GM18870 (cell line): Measurements from ENCODE around the gene ST6GALNAC2.
"Not testable (repeated sequence)": the region's sequence is repeated elsewhere in the genome, so short reads cannot be mapped to it uniquely, and the experiment has no call there.

Source experiments
- ATAC-seq: cut with Tn5 transposase; IDR thresholded peaks from one replicate; pipeline ENCODE4 v1.9.1; 2021; ENCODE audit warnings: moderate library complexity; ENCODE audit not compliant: unreplicated experiment

Gene ST6GALNAC2

GRCh38 chr17:76585649-76586593 lies at the start of gene ST6GALNAC2:
TSS of gene ST6GALNAC2 (minus strand) at chr17:76585860. CDS start at chr17:76585808, 52 bp downstream.
- no peak for ATAC-seq

GRCh38 chr17:76635039-76635438 lies 49.4 kb upstream of the ST6GALNAC2 start:
- ATAC-seq: no peak

GRCh38 chr17:76633628-76634328 lies 48.1 kb upstream of the ST6GALNAC2 start:
- ATAC-seq: no peak

GRCh38 chr17:76631821-76632565 lies 46.3 kb upstream of the ST6GALNAC2 start:
- no peak for ATAC-seq

GRCh38 chr17:76630151-76630550 lies 44.5 kb upstream of the ST6GALNAC2 start:
- ATAC-seq: no peak

- ATAC-seq: no peak
Observed at GRCh38 chr17:76627510-76627909, 41.9 kb upstream of the ST6GALNAC2 start.

DNA sequence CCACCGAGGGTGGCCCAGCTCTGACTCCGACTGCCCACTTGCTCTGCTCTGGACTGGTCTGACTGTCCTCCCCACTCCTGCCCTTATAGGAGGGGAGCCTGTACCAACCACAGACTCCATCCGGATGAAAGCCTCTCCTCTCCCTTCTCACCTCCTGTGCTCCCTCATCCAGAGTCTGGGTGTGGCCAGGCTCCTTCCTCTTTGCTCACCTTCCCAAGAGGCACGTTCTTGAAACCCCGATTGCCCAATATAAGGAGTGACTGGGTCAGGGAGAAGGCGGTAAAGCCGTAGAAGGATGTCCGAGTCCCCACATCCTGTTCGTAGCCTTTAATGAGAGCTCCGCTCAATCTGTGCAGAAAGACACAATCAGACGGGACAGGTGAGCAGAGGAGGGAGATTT lies 40.8 kb upstream of the ST6GALNAC2 start:
- ATAC-seq: no peak

- no peak for ATAC-seq
Observed at GRCh38 chr17:76625496-76625895, 39.8 kb upstream of the ST6GALNAC2 start.

DNA sequence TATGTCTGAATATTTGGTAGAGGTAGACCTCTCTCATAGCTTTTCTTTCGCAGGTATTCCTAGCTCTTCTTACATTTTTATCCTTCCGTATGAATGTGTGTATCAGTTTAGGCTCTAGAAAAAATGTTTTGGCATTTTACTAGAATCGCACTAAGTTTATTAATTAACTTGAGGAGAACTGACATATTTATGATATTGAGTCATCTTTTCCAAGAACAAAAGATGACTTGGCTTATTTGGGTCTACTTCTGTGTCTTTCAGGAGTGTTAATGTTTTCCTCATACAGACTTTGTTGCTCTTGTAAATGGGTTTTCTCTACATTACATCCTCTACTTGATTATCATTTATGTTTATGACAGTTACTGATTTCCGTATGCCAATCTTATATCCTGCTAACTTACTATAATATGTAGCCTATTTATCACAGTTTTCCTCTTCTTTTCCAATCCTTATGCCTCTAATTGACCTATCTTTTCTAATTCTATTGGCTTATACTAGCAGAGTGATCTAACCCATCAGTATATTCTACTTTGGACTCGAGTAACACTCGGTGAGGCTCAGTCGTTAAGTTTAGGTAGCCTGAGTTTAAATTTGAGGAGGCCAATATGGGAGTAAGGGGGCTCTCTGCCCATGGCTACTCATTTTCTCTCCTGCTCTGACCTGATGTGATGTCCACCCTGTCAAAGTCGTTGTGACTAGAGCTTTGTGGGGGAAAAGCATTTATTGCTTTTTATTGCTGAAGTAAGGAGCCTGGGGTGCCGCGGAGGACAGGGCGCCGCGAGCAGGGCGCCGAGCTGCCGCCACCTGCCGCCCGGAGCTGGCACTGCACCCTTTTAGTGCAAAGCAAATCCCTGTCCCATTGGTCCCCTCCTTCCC lies 37.8 kb upstream of the ST6GALNAC2 start:
- ATAC-seq: no peak

- ATAC-seq: no peak
Observed at GRCh38 chr17:76617838-76618237, 32.2 kb upstream of the ST6GALNAC2 start.

DNA sequence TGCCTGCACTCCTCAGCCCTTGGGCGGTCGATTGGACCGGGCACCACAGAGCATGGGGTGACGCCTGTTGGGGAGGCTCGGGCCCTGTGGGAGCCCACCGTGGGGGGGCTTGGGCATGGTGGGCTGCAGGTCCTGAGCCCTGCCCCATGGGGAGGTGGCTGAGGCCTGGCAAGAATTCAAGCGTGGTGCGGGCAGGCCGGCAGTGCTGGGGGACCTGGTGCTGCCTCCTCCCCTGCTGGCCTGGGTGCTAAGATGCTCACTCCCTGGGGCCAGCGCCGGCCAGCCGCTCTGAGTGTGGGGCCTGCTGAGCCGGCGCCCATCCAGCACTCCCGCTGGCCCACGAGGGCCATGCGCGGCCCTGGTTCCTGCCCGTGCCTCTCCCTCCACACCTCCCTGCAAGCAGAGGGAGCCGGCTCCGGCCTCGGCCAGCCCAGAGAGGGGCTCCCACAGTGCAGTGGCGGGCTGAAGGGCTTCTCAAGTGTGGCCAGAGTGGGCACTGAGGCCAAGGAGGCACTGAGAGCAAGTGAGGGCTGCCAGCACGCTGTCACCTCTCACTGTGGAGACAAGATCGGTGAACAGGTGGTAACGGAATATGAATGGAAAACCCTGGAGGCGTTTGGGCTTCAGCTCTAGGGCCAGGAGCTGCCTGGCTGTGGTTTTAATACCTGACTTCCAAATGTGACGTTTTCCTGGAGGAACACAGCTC lies 29.4 kb upstream of the ST6GALNAC2 start:
- ATAC-seq: no peak

DNA sequence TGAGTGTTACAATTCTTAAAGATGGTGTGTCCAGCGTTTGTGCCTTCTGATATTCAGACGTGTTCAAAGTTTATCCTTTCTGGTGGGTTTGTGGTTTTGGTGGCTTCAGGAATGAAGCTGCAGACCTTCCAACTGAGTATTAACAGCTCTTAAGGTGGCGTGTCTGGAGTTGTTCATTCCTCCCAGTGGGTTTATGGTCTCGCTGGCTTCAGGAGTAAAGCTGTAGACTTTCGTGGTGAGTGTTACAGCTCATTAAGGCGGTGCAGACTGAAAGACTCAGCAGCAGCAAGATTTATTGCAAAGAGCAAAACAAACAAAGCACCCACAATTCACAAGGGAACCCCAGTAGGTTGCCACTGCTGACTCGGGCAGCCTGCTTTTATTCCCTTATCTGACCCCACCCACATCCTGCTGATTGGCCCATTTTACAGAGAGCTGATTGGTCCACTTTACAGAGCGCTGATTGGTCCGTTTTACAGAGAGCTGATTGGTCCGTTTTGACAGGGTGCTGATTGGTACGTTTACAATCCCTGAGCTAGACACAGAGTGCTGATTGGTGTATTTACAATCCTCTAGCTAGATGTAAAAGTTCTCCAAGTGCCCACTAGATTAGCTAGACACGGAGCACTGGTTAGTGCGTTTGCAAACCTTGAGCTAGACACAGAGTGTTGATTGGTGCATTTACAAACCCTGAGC lies 28.6 kb upstream of the ST6GALNAC2 start:
- not testable (repeated sequence) for ATAC-seq

DNA sequence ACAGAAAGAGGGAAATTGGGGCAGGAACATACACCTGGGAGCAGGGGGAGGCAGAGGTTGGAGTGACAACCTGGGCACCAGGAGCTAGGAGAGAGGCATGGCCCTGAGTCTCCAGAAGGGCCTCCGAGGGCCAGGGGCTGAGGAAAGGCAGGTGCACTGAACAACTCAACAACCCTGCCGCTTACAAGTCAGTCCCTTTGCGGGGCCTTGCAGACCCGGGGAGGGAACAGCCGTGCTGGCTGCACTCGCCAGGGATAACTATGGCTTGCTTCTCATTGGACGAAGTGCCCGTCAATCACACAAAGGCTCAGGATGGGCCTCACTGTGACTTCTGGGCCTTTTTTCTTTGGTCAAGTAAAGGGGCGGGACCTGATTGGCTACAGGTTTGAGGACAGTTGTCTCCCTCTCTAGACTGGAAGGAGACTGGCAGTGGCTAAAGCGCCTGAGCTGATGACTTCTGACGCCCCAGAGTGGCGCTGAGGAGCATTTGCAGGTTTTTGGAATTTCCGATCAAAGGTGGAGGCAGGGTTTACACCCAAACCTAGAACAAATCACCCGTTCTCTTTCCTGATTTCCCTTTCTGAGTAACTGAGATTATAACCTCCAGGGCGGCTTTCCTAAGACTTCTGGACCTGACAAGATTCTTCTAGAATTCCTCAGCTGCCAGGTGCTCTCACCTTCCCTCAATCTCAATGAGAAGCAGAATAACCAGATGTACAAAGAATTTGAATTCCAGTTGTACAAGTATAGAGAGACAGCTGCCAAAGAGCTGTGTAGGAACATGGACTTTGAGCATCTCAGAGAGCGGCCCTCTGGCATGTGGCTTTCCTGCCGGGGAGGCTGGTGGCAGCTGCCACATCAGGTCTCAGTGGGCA lies 27.6 kb upstream of the ST6GALNAC2 start:
- no peak for ATAC-seq

DNA sequence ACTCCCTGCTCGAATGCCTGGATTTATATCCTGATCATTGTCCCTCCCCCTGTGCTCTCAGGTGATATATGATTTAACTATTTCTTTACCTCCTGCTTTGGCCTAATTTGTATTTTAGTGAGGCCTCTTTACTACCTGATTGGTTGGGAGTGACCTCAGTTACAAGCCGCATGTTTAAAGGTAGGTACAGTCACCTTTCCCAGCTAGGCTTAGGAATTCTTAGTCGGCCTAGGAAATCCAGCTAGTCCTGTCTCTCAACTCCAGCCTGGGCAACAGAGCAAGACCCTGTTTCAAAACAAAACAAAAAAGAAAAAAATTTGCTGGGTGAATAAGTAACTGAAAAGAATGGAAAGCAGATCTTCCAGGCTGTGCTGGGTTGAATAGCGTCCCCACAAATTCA lies 26.8 kb upstream of the ST6GALNAC2 start:
- no peak for ATAC-seq

GRCh38 chr17:76611758-76612157 lies 26.1 kb upstream of the ST6GALNAC2 start:
- no peak for ATAC-seq

GRCh38 chr17:76611080-76611749 lies 25.6 kb upstream of the ST6GALNAC2 start:
- ATAC-seq: not testable (repeated sequence)

- not testable (repeated sequence) for ATAC-seq
Observed at GRCh38 chr17:76606685-76607084, 21.0 kb upstream of the ST6GALNAC2 start.

DNA sequence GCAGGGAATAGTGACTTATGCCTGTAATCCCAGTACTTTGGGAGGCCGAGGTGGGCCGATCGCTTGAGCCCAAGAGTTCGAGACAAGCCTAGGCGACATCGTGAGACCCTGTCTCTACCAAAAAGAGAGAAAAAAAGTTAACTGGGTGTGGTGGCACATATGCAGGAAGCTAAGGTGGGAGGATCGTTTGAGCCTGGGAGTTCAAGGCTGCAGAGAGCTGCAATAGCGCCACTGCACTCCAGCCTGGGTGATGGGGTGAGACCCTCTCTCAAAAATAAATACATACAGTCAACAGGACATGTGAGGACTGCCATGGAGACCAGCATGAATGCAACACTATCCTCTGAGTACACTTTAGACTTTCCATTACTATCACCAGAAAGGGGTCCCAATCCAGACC lies 15.4 kb upstream of the ST6GALNAC2 start:
- ATAC-seq: no peak
